Heart right ventricle (tissue), 16 donors: ENCODE results near the gene ADAM8. TPM values are rescaled to one million over a fixed set of nuclear protein-coding genes. Genes with fewer than 3 reads are reported as not detected.
A peak's percentile ranks its signal among the peaks of the same experiment; 100 is the strongest.

ENCODE experiments used
- ATAC-seq, 8 donors: fragments of 200-7000 bp; cut with Tn5 transposase; one replicate each; pipeline ENCODE4 v1.9.1; 2020; ENCODE audit warnings: mild to moderate bottlenecking in 8 of 8, moderate library complexity in 8 of 8, moderate number of reproducible peaks in 1 of 8
- DNase-seq, 2 donors: peaks; one replicate each; pipeline ENCODE4 v3.0.0-alpha.2; 2020
- H3K27ac ChIP-seq, 10 donors: fragments of 200-600 bp; sonication (generic) in 2 of 10; one replicate each; pipeline versions ENCODE4 v1.5.0 to v1.8.0; 2020 to 2022; ENCODE audit warnings: mild to moderate bottlenecking in 3 of 10
- H3K27me3 ChIP-seq, 7 donors: fragments of 200-600 bp; one replicate each; pipeline ENCODE4 v1.8.0; 2021 to 2022; ENCODE audit warnings: mild to moderate bottlenecking in 2 of 7
- H3K36me3 ChIP-seq, 9 donors: fragments of 200-600 bp; sonication (generic) in 1 of 9; one replicate each; pipeline versions ENCODE4 v1.5.0 to v1.8.0; 2020 to 2022; ENCODE audit warnings: mild to moderate bottlenecking in 2 of 9
- H3K4me1 ChIP-seq, 9 donors: fragments of 200-600 bp; sonication (generic) in 1 of 9; one replicate each; pipeline versions ENCODE4 v1.5.0 to v1.8.0; 2020 to 2022; ENCODE audit warnings: mild to moderate bottlenecking in 4 of 9
- H3K4me3 ChIP-seq, 10 donors: fragments of 200-600 bp; sonication (generic) in 2 of 10; one replicate each; pipeline versions ENCODE4 v1.5.0 to v1.8.0; 2020 to 2022; ENCODE audit warnings: mild to moderate bottlenecking in 7 of 10, moderate library complexity in 2 of 10
- H3K9me3 ChIP-seq, 11 donors: fragments of 200-600 bp in 10 of 11; sonication (generic) in 2 of 11; one replicate each; pipeline versions ENCODE4 v1.5.0 to v1.8.0; 2013 to 2022; ENCODE audit warnings: mild to moderate bottlenecking in 2 of 11, control low read depth in 1 of 11, moderate library complexity in 1 of 11
- CTCF ChIP-seq, 9 donors: fragments of 200-600 bp; sonication (generic) in 2 of 9; IDR thresholded peaks; one replicate each; pipeline versions ENCODE4 v1.5.0 to v1.8.0; 2021 to 2022; ENCODE audit warnings: antibody characterized with exemption in 9 of 9, mild to moderate bottlenecking in 5 of 9, moderate library complexity in 1 of 9
- WGBS, 2 donors: extraction: QIAGEN DNeasy Blood & Tissue Kit; methylation state at CpG; one replicate each; pipeline ENCODE4 v1.1.7; 2013; ENCODE audit warnings: inconsistent platforms in 1 of 2; 5-methylcytosine and 5-hydroxymethylcytosine counted together
- intact Hi-C, 10 donors: fragments of 100-400 bp; cut with DNase I; formaldehyde crosslinking; loops; one replicate each; pipeline versions ENCODE4 v1.11.1 to v1.14.2; 2022
- polyA plus RNA-seq, 2 donors: library from polyadenylated mRNA; stranded (reverse); fragments of 200-250 nt; gene quantifications; one replicate each; pipeline ENCODE4 v1.2.3, GENCODE V29; 2013
- total RNA-seq, 10 donors: library from RNA; stranded (reverse); fragmentation: NEBNext Ultra II Directional in 3 of 10; extraction: Animal tissue kit (Norgen Biotek cat#: 25700) in 3 of 10; gene quantifications; one replicate each; pipeline versions ENCODE4 v1.2.1 to v1.2.4, GENCODE V29; 2021 to 2023
- donor health status: Arrhythmogenic right ventricular cardiomyopathy.
- donor health status: ischemic (EF 13 %, LVEDD 7.1; RV severe dilation, severe dysfunction).
- donor health status: healthy with polysubstance abuse.
- donor health status: DM: no; HTN: yes; CAD: no.
- donor health status: DM: no; HTN: no; CAD: no.
- donor health status: ischemic (EF 25% LVEDD 6.9; RV normal size, moderate dysfunction).
- donor health status: ischemic (EF 25% LVEDD 5.7; RV mildly dilated, moderate dysfunction).
- donor health status: healthy.
- donor health status: DM: yes; HTN: yes; CAD: no.
- donor health status: Ischemic cardiomyopathy.
- donor health status: ischemic (EF 35%, LVEDD 5.7; RV mildly dilated, moderate dysfunction).
- donor health status: nonischemic (EF 11% LVEDD 7.7; RV severe dilation, severe dysfunction).
- donor health status: DM: yes; HTN: yes; CAD: no.
- donor health status: PGD.
- donor health status: ischemic (EF 29% LVEDD 5.4; RV normal size, mild dysfunction).
- donor health status: nonischemic (EF 23%, LVEDD 6.1; RV moderate dilation, normal function).

ADAM8 gene
- total and polyA plus RNA-seq, 12 donors: 0.88 to 6.5 (median 1.6) TPM

GRCh38 chr10:133298466-133298865 is 21.8 kb upstream of the ADAM8 start:
- peaks cover 7 to 98% (median 70%) of the 10 kb centered on the region in 9 donors for H3K36me3 ChIP-seq
- no peak overlapping the region for H3K4me3 ChIP-seq
- H3K9me3 ChIP-seq: no peaks in the 10 kb centered on the region
- TF ChIP-seq CTCF (IDR thresholded peaks at IDR 0.05): no peak
- H3K4me1 ChIP-seq: peaks cover 0 to 12% (median 0%) of the 10 kb centered on the region in 9 donors
- H3K27ac ChIP-seq: no peak overlapping the region
- no peaks in the 10 kb centered on the region for H3K27me3 ChIP-seq
- ATAC-seq (no peak), DNase-seq (no peak)
- intact Hi-C loops: no loop called here
- 92 to 95% methylated on average over 14 of the region's 14 CpGs for WGBS, 2 donors

DNA sequence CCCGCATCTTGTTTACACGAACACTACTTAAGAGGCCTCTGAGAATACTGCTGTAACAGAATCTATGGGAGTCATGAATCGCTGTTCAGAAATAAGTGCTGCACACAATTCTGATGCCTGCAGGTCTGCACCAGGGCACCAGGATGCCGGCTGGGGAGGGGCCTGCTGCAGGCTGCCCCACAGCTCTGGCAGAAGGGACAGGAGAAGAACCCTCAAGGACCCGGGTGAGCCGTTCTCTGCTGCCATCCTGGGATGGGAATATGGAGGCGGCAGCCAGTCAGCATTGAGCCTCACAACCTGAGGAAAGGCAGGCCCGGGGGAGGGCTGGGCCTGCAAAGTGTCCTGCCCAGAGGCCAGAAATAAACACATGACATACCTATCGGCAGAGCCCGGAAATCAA is 20.8 kb upstream of the ADAM8 start:
- no peak for TF ChIP-seq CTCF (IDR thresholded peaks at IDR 0.05)
- Histone ChIP-seq H3K4me3 (no peak overlapping the region), H3K27ac (no peak overlapping the region), H3K27me3 (no peaks in the 10 kb centered on the region), H3K9me3 (no peaks in the 10 kb centered on the region), H3K4me1 (peaks cover 0 to 22% (median 0%) of the 10 kb centered on the region in 9 donors), H3K36me3 (peaks cover 7 to 100% (median 77%) of the 10 kb centered on the region in 9 donors)
- WGBS, 2 donors: 90 to 95% methylated on average over 10 of the region's 10 CpGs
- no peak for DNase-seq
- ATAC-seq: no peak
- intact Hi-C loops: no loop called here

DNA sequence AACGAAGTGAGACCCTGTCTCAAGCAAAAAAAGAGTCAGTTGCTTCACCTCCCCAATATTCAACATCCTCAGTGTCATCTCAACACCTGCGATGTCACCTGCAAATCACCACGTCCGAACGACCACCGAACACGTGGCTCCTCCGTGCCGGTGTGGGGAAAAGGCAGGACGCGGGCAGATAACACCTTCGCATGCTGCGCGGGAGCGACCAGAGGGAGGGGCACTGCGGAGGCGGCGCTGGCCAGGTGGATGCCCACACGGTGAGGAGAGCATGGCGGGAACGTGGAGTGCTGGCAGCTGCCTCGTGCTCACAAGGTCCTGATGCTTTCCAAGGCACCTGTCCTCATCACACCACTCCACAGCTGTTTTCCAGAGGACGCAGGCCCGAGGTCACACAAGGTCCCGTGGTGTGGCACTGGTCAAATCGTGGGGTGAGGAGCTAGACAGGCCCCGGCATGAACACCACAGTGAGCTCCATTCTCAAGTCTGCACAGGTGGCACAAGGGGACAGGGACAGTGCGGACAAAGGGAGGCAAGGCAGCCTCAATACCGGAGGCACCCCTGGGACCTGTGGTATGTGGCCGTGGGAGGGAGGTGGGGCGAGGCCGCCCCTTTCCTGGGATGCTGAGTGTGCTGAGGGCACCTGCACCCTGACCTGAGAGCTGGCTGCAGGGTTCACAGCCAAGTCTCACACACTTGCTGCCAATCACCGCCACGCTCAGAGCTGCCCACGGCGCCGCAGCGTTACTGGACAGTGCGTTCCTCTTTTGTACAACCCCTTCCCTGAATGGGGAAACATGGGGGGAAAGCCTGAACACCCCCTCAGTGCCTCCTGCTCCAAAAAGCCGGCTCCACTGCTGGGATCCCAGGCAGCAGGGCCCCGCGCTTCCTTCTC is 19.0 kb upstream of the ADAM8 start:
- H3K27me3 ChIP-seq: no peaks in the 10 kb centered on the region
- WGBS, 2 donors: 94% methylated on average over 42 of the region's 42 CpGs
- no peak overlapping the region for H3K4me3 ChIP-seq
- peaks cover 0 to 90% (median 76%) of the 10 kb centered on the region in 9 donors for H3K36me3 ChIP-seq
- TF ChIP-seq CTCF (IDR thresholded peaks at IDR 0.05): no peak
- no peaks in the 10 kb centered on the region for H3K9me3 ChIP-seq
- intact Hi-C loops: no loop called here
- ATAC-seq (peak in 1 of 8 donors; percentile 36), DNase-seq (no peak)
- H3K4me1 ChIP-seq: peaks cover 0 to 22% (median 0%) of the 10 kb centered on the region in 9 donors
- H3K27ac ChIP-seq: peak overlapping the region in 1 of 10 donors; percentile 72

DNA sequence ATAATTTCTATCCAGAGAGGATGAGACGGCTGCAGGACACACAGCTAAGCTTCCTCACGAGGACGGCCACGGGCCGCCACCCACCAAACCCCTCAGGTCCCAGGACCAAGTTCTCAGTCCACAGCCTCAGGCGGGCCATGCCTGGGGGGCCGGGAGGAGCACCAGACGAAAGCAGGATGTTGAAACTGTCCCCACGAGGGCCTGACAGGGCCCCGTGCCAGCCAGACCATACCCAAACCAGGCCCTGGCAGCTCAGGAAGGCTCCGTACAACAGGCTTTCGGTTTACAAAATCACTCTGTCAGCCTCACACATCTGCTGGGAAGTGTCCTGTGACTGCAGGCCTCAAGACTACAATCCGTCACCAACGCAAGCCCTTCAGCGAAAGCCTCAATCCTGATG is 17.5 kb upstream of the ADAM8 start:
- Histone ChIP-seq H3K9me3 (no peaks in the 10 kb centered on the region), H3K36me3 (peaks cover 0 to 90% (median 80%) of the 10 kb centered on the region in 9 donors), H3K27me3 (no peaks in the 10 kb centered on the region), H3K4me1 (peaks cover 0 to 22% (median 0%) of the 10 kb centered on the region in 9 donors), H3K27ac (peak overlapping the region in 1 of 10 donors; percentile 72), H3K4me3 (no peak overlapping the region)
- intact Hi-C loops: no loop called here
- DNase-seq (no peak), ATAC-seq (peak in 2 of 8 donors; percentile 32 to 38)
- WGBS, 2 donors: 87 to 92% methylated on average over 15 of the region's 15 CpGs
- TF ChIP-seq CTCF (IDR thresholded peaks at IDR 0.05): no peak
